HepG2 (cell line): ENCODE results near the gene NRP1. TPM values are rescaled to one million over a fixed set of nuclear protein-coding genes. Genes with fewer than 3 reads are reported as not detected.

Experiments used
- AHDC1 ChIP-seq: sonication (generic); formaldehyde crosslinking; IDR thresholded peaks from 2 replicates; pipeline ENCODE4 v1.5.1; 2020; ENCODE audit warnings: mild to moderate bottlenecking, missing genetic modification reagents, borderline replicate concordance
- BHLHE40 ChIP-seq: IDR thresholded peaks from 2 replicates; pipeline ENCODE4 v1.6.1; 2011; ENCODE audit warnings: low read length, improper control_type of control experiment
- CREM ChIP-seq, 2 experiments: sonication (generic) in 1 of 2; formaldehyde crosslinking in 1 of 2; IDR thresholded peaks; 2 replicates each; pipeline versions ENCODE4 v1.4.0 to v1.6.1; 2016 to 2020; ENCODE audit warnings: antibody characterized with exemption in 1 of 2, mild to moderate bottlenecking in 1 of 2, missing genetic modification reagents in 1 of 2
- HDAC2 ChIP-seq: sonication (generic); formaldehyde crosslinking; IDR thresholded peaks from 2 replicates; pipeline ENCODE4 v1.4.0; 2020; ENCODE audit warnings: missing genetic modification reagents
- HES4 ChIP-seq: sonication (generic); formaldehyde crosslinking; IDR thresholded peaks from 2 replicates; pipeline ENCODE4 v1.9.0; 2021; ENCODE audit warnings: mild to moderate bottlenecking, missing genetic modification reagents, borderline replicate concordance
- HNF1A ChIP-seq, 2 experiments: sonication (generic) in 1 of 2; formaldehyde crosslinking in 1 of 2; IDR thresholded peaks; 2 replicates each; pipeline versions ENCODE4 v1.4.0 to v1.6.1; 2016 to 2020; ENCODE audit warnings: borderline replicate concordance in 1 of 2, low read depth in 1 of 2, mild to moderate bottlenecking in 1 of 2, missing genetic modification reagents in 1 of 2
- HOMEZ ChIP-seq: IDR thresholded peaks from 2 replicates; pipeline ENCODE4 v1.6.1; 2016; ENCODE audit warnings: low read depth
- NFIC ChIP-seq: IDR thresholded peaks from 2 replicates; pipeline ENCODE4 v1.6.1; 2012; ENCODE audit warnings: mild to moderate bottlenecking, low read length, inconsistent platforms
- NFYB ChIP-seq: sonication (generic); formaldehyde crosslinking; IDR thresholded peaks from 2 replicates; pipeline ENCODE4 v1.4.0; 2020; ENCODE audit warnings: missing genetic modification reagents
- PPARG ChIP-seq: conservative IDR thresholded peaks from 2 replicates; pipeline ENCODE4 v1.6.1; 2016; ENCODE audit warnings: missing biosample characterization, missing genetic modification reagents
- SOX5 ChIP-seq: IDR thresholded peaks from 2 replicates; pipeline ENCODE4 v1.6.1; 2016; ENCODE audit warnings: borderline replicate concordance
- SPEN ChIP-seq: sonication (generic); formaldehyde crosslinking; IDR thresholded peaks from 2 replicates; pipeline ENCODE4 v1.5.1; 2020; ENCODE audit warnings: low read depth, mild to moderate bottlenecking, missing genetic modification reagents
- TFAP4 ChIP-seq: sonication (generic); IDR thresholded peaks from 2 replicates; pipeline ENCODE4 v1.6.1; 2016; ENCODE audit warnings: low read depth, borderline replicate concordance
- ZNF503 ChIP-seq: sonication (generic); formaldehyde crosslinking; IDR thresholded peaks from 2 replicates; pipeline ENCODE4 v1.4.0; 2020; ENCODE audit warnings: missing genetic modification reagents
- polyA plus RNA-seq, 8 experiments: library from polyadenylated mRNA; depleted of rRNA in 3 of 8; stranded (reverse) in 7 of 8; unstranded in 1 of 8; fragments of >200 nt; fragmentation: Illumina TruSeq in 4 of 8; extraction: Trizol in 4 of 8; gene quantifications; 2 replicates each; pipeline versions ENCODE4 v1.2.1 to v1.2.3, GENCODE V29; 2011 to 2016; ENCODE audit warnings: low read depth in 4 of 8, missing spikeins in 1 of 8, mixed read lengths in 1 of 8; ENCODE audit not compliant: insufficient read depth in 1 of 8
- total RNA-seq, 5 experiments: library from RNA; depleted of rRNA; stranded (reverse); fragments of >200 nt; fragmentation: Illumina TruSeq; extraction: Trizol; gene quantifications; 2 replicates each; pipeline ENCODE4 v1.2.3, GENCODE V29; 2016; ENCODE audit warnings: low read depth in 1 of 5

NRP1 gene
- total and polyA plus RNA-seq, 2 of the 13 experiments (the other 11 are each of a cell fraction or from before 2014, with no cell fraction given): 5.3 to 5.8 TPM

GRCh38 chr10:33287112-33287511 lies 47.4 kb downstream of the NRP1 start (continued):
- TF ChIP-seq HOMEZ (CRISPR knock-in tag) (peak; percentile 17; the same call in 1 of the 2 replicates), CREM (IDR thresholded peaks at IDR 0.05) (peak; percentile 29; the same call in 1 of the 2 replicates), CREM (CRISPR knock-in tag; IDR thresholded peaks at IDR 0.05) (no peak), ZNF503 (CRISPR knock-in tag) (0 out of 2 replicates have a peak, but pooled peaks have one; percentile 42), NFYB (CRISPR knock-in tag) (no peak), BHLHE40 (peak; percentile 57; the same call in 1 of the 2 replicates), HES4 (CRISPR knock-in tag) (no peak), SOX5 (CRISPR knock-in tag) (peak; percentile 59; the same call in 1 of the 2 replicates), HDAC2 (CRISPR knock-in tag) (peak; percentile 33; the same call in 1 of the 2 replicates), HNF1A (IDR thresholded peaks at IDR 0.05; ENCODE audit: low read depth) (peak; percentile 63), HNF1A (CRISPR knock-in tag; IDR thresholded peaks at IDR 0.05; ENCODE audit: borderline replicate concordance) (no peak; the same call in 1 of the 2 replicates), SPEN (CRISPR knock-in tag) (no peak), AHDC1 (CRISPR knock-in tag) (peak; percentile 79; the same call in 1 of the 2 replicates), PPARG (CRISPR knock-in tag) (0 out of 2 replicates have a peak, but pooled peaks have one; percentile 13), NFIC (peak; percentile 72; the same call in 1 of the 2 replicates), TFAP4 (0 out of 2 replicates have a peak, but pooled peaks have one; percentile 19)
